Measurements from ENCODE around the gene MAD2L2.

DNA sequence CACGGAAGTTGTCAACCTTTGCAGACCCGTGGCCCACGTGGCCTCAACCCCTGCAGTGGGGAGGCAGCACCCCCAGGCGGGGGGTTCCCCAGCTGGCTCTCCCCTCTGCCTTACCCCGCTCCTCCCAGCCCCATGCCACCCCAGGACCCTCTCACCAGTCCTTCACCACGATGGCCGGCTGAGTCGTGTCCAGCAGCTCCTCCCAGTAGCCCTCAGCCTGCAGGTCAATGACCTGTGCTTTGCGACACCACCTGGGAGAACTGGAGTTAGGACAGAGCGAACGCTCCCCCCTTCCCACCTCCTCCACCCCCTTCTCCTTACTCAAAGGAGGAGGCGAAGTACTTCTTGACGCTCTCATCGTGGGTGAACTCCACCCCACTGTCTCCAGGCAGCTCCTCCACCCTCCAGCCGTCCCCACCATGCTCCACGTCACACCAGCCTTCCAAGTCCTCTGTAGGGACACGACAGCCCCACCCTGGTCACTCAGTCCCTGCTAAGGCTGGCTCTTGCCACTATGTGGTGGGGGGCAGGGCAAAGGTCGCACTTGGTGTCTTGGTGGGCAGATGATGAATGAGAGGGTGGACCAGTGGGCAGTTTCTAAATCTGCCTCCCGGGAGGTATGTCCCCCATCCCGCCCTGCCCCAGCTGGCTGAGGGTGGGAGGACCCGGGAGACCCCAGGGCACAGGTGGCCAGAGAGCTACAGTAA is 31.2 kb downstream of the MAD2L2 start:
- TF ChIP-seq, protein P1, sequence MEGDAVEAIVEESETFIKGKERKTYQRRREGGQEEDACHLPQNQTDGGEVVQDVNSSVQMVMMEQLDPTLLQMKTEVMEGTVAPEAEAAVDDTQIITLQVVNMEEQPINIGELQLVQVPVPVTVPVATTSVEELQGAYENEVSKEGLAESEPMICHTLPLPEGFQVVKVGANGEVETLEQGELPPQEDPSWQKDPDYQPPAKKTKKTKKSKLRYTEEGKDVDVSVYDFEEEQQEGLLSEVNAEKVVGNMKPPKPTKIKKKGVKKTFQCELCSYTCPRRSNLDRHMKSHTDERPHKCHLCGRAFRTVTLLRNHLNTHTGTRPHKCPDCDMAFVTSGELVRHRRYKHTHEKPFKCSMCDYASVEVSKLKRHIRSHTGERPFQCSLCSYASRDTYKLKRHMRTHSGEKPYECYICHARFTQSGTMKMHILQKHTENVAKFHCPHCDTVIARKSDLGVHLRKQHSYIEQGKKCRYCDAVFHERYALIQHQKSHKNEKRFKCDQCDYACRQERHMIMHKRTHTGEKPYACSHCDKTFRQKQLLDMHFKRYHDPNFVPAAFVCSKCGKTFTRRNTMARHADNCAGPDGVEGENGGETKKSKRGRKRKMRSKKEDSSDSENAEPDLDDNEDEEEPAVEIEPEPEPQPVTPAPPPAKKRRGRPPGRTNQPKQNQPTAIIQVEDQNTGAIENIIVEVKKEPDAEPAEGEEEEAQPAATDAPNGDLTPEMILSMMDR (IDR thresholded peaks at IDR 0.05): no peak
- TF ChIP-seq EP300 (IDR thresholded peaks at IDR 0.05): no peak
